ENCODE data around the gene RPS10.

The RPS10 gene

GRCh38 chr6:34378470-34378869, 47.4 kb downstream of the RPS10 start:
- TF ChIP-seq GATA3 (IDR thresholded peaks at IDR 0.05; ENCODE audit: low read depth, low read length) (no peak), GATA2 (IDR thresholded peaks at IDR 0.05; ENCODE audit: low read depth, low read length) (no peak)

DNA sequence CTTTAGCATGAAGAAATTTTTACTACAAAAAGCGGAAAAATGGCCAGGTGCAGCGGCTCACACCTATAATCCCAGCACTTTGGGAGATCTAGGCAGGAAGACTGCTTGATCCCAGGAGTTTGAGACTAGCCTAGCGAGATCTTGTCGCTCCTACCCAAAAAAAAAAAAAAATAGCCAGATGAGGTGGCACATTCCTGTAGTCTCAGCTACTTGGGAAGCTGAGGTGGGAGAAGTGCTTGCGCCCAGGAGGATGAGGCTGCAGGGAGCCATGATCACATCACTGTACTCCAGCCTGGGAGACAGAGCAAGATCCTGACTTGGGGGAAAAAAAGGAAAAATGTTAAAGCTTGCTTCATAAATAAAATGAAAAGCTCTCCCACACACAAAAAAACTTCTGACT, 47.9 kb downstream of the RPS10 start:
- TF ChIP-seq GATA2 (IDR thresholded peaks at IDR 0.05; ENCODE audit: low read depth, low read length) = no peak

DNA sequence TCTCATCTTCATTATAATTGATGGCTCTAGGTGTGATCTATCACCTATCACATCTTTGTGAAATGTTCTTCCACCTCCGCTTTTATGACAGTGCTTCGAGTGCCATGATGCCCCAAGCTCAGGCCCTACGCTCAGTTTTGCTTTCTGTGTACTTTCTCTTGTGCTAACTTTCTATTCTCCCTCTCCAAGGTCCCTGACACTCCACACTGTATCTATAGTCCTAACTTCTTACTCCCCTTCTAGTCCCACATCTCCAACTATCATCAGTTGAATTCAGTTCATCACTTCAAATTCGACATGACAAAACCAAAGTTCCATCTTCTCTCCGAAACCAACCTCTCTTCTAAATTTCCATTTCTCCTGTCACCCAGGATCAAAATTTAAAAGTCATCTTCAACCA, 50.0 kb downstream of the RPS10 start:
- TF ChIP-seq GATA2 (IDR thresholded peaks at IDR 0.05; ENCODE audit: low read depth, low read length) (no peak), GATA3 (IDR thresholded peaks at IDR 0.05; ENCODE audit: low read depth, low read length) (no peak)

GRCh38 chr6:34374508-34374907, 51.4 kb downstream of the RPS10 start:
- no peak for TF ChIP-seq GATA3 (IDR thresholded peaks at IDR 0.05; ENCODE audit: low read depth, low read length)
- no peak for TF ChIP-seq GATA2 (IDR thresholded peaks at IDR 0.05; ENCODE audit: low read depth, low read length)

GRCh38 chr6:34374069-34374468, 51.8 kb downstream of the RPS10 start:
- TF ChIP-seq GATA2 (IDR thresholded peaks at IDR 0.05; ENCODE audit: low read depth, low read length) (no peak), GATA3 (IDR thresholded peaks at IDR 0.05; ENCODE audit: low read depth, low read length) (no peak)

DNA sequence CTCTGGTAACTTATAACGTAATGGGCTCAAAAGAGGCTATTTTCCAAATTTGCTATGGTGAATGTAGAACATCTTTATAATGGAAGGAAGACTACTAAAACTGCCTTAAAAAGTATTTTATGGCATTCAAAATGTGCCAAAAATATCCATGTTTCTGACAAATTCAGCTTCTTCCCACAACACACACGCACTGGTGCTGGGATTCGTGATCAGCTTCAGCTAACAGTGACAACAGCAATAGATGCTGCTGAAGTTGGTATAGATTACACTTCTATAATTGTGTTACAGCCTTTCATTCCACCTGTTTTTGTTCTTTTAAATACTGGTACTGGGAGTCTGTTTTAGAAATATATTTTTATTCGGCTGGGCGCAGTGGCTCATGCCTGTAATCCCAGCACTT, 52.4 kb downstream of the RPS10 start:
- TF ChIP-seq GATA2 (IDR thresholded peaks at IDR 0.05; ENCODE audit: low read depth, low read length) (no peak), GATA3 (IDR thresholded peaks at IDR 0.05; ENCODE audit: low read depth, low read length) (no peak)

DNA sequence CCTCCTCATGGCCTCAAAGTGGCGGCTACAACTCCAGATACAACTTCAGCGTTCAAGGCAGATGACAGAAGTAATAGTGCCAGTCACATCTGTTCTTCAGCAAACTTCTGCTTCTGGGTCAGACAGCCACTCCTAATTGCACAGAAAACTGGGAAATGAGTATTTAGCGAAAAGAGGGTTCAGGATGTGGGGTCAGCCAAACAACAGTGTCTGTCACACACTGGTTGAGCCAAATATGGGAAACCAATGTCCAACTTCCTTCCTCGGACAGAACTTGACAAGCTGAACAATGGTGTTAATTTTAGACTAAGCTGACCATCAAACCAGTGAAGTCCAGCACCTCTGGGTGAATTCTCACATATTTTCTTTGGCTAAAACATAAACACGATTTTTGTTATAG, 55.5 kb downstream of the RPS10 start:
- TF ChIP-seq GATA2 (IDR thresholded peaks at IDR 0.05; ENCODE audit: low read depth, low read length) (no peak), GATA3 (IDR thresholded peaks at IDR 0.05; ENCODE audit: low read depth, low read length) (no peak)

DNA sequence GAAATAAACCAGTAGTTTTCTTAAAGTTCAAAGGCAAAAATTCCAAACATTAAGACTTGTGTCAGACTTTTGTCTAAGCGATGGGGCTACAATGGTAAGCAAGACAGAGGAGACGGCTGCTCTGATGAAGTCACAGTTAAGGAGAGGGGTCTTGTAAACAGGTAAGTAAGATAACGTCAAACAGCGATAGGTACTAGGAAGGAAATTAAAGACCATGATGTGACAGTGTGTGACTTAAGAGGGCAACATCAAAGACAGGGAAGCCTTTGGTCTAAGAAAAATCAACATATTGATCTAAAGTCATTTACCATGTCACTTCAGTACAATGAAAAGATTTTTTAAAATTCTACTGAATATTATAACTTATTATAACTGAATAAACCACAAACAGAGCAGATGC, 56.5 kb downstream of the RPS10 start:
- no peak for TF ChIP-seq GATA3 (IDR thresholded peaks at IDR 0.05; ENCODE audit: low read depth, low read length)
- TF ChIP-seq GATA2 (IDR thresholded peaks at IDR 0.05; ENCODE audit: low read depth, low read length) = no peak

Measured in SH-SY5Y (cell line).